HG03439 (cell line): ENCODE results near the gene CCNG2.

Source experiments
- ATAC-seq: cut with Tn5 transposase; IDR thresholded peaks from one replicate; pipeline ENCODE4 v1.9.1; 2021; ENCODE audit warnings: mild to moderate bottlenecking, moderate library complexity; ENCODE audit not compliant: unreplicated experiment

CCNG2 gene

GRCh38 chr4:77175201-77175611, 18.2 kb downstream of the CCNG2 start:
- ATAC-seq, result no peak

DNA sequence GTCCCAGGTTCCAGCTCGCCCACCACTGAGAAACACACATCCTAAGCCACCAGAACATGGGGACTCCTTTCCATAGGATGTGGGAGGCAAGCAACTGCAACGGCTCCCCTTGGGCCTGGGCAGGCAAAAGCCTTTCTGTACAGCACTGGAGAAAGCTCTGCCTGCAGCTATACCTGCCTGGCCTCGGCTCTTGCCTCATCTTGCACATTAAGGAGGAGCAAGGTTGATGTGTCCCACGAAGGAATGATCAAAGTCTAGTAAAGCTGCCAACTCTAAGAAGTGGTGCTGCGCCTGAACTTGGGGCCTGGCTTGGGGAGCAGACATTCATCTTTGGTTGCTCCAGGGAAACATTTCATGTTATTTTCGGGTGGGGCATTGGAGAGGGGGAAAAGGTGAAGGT, 19.6 kb downstream of the CCNG2 start:
- ATAC-seq, result no peak

GRCh38 chr4:77177199-77177598, 20.2 kb downstream of the CCNG2 start:
- ATAC-seq, result no peak

GRCh38 chr4:77178560-77178959, 21.6 kb downstream of the CCNG2 start:
- no peak for ATAC-seq

DNA sequence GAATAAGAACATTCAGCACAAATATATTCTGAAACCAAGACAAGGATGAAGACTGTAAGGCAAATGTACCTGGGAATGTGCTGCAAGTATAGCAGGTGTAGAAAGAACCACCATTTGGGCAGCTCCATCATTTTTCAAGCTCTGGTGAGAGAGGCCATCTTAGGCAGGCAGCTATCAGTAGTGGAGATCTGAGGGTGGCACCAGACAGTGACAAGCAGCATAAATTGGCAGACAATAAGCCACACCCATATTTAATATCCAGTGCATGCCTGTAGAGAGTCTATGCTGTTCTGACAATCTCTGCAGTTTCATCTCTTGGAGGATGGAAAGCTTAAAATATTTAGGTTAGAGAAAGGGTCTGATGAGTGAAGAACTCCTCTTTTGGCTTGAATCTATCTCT, 22.5 kb downstream of the CCNG2 start:
- ATAC-seq, result no peak

DNA sequence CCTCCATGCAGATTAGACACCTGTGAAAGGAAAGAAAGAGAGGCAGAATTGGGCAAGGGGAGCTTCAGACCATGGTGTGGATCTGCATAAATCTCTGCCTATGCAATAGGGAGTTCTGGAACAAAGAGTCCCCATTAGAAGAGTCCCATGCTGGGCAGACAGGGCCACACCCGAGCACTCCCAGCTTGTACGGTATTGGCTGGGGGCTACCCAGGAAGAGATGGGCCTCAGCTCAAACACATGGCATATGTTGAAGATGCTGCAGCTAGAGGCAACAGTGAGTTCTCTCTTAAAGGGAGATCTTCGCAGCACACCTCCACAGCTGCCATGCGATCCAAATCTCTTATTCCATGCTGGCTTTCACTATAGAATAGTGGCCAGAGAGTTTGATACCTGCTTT, 24.7 kb downstream of the CCNG2 start:
- ATAC-seq, result no peak

- ATAC-seq, result no peak
These were observed 26.9 kb downstream of the CCNG2 start for GRCh38 chr4:77183777-77184420.

DNA sequence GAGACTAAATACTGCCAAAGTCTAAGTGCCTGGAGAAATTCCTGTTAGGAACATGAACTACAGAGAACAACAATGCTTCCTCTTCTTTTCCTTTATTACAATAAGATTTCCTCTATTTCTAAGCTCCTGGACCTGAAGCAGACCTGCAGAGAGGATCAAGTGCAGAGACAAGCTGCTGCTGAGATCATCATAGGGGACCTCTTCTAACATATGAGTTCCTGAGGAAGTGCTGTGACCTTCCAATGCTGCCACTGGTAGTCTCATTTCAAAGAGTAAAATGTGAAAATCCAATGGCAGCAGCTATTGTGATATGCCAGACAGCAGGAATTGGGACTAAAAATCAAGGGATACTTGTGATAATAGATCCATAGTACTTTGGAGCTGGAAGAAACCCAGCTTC, 28.0 kb downstream of the CCNG2 start:
- ATAC-seq, result no peak

- ATAC-seq, result no peak
These were observed 28.7 kb downstream of the CCNG2 start for GRCh38 chr4:77185686-77186085.

DNA sequence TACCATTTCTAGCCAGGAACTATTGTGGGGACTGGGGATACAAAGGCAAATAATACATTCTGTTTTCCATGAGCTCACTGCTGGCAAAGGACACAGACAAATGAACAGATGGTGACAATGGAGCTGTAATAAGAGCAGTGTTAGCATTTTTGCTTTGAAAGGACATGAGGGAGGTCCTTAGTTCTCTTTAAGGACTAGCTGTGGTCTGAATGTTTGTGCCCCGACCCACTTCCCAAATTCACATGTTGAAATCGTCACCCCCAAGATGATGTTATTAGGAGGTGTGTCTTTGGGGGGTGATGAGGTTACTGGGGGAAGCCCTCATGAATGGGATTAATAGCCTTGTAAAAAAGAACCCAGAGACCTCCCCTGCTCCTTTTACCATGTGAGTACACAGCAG, 30.3 kb downstream of the CCNG2 start:
- no peak for ATAC-seq

DNA sequence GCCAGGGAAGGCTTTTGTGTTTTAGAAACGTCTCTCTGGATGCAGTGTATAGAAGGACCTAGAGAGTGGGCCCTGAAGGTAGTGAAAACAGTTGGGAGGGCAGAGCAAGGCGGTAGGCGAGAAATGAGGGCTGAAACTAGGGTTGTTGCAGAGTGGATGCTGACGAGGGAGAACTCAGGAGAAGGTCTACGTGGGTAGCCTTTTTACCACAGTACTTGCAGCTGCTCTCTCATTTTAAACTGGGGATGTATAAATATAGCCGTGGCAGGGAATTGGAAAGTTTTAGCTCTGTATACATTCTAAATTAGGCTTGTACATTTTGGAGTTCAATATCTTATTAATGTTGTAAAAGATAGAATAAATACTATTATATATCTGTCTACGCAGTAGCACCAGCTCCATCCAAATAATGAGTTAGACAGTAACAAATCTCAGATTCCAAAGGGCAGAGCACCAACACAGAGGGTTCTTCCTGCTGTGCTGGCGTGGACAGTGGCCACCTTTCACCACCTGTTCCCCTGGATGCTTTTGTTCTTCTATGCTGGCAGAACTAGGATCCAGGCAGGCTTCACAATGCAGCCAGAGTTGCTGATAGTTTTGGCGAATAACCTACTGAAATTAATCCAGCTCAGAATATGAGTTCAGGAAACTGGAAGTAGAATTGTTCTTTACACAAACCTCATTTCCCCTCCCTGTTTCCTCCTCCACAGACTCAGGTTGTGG, 31.7 kb downstream of the CCNG2 start:
- ATAC-seq, result no peak

DNA sequence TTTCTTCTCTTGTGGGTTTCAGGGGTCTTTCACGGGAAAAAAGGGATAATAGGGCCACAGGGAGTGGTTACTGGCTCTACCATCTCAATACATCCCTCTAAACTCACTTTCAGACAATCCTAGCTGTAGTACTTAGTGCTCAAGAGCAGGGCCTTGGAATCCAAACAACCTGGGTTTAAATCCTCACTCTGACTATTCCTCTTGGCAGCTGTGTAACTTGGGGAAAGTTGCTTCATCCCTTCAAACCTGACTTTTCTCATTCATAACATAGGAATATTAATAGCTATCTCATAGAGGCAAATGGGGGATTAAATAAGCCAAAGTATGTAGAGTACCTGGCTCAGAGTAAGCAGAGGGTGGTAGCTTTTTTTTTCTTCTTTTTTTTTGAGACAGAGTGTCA, 32.4 kb downstream of the CCNG2 start:
- no peak for ATAC-seq

- no peak for ATAC-seq
These were observed 33.0 kb downstream of the CCNG2 start for GRCh38 chr4:77190053-77190452.

DNA sequence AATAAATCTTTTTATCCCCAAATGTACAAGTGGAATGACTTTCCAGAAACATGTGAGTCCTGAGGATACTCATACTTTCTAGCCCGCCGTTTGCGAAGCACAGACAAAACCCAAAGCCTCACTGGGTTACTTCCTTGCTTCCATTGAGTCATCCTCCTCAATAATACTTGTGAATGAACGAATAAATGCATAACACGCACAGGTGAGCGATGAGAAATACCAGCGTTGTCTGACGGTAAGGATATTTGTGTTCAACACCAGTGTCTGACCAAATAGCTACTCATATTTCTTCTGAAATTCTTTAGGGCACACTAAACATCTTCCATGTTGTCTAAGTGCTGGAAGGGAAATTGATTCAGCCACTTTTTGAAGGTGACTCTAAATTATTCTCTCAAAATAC, 36.0 kb downstream of the CCNG2 start:
- ATAC-seq, result no peak

GRCh38 chr4:77193511-77194102, 36.6 kb downstream of the CCNG2 start:
- ATAC-seq, result peak; percentile 93

- no peak for ATAC-seq
These were observed 37.4 kb downstream of the CCNG2 start for GRCh38 chr4:77194366-77194765.

GRCh38 chr4:77194989-77195388, 38.0 kb downstream of the CCNG2 start:
- no peak for ATAC-seq

DNA sequence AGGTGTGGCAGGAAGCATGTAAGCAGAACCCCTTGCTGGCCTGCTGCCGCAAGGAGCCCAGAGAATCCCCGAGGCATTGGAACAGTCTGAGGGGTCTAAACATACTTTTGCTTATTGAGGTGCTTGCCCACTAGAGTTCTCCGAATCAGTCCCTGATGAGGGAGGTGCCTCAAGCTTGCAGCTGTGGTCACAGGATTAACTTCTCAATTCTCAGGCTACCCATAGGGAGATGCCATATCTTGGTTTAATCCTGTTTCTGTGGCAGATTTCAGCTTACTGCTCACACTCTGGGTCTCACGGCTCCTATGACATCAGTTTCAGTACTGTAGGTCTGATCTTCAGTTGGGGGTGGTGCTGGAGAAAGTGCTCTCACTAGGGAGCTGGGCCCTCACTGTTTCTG, 39.9 kb downstream of the CCNG2 start:
- no peak for ATAC-seq

GRCh38 chr4:77197361-77197760, 40.4 kb downstream of the CCNG2 start:
- ATAC-seq, result no peak

GRCh38 chr4:77197831-77198230, 40.8 kb downstream of the CCNG2 start:
- ATAC-seq, result no peak

GRCh38 chr4:77199276-77199675, 42.3 kb downstream of the CCNG2 start:
- ATAC-seq, result no peak

DNA sequence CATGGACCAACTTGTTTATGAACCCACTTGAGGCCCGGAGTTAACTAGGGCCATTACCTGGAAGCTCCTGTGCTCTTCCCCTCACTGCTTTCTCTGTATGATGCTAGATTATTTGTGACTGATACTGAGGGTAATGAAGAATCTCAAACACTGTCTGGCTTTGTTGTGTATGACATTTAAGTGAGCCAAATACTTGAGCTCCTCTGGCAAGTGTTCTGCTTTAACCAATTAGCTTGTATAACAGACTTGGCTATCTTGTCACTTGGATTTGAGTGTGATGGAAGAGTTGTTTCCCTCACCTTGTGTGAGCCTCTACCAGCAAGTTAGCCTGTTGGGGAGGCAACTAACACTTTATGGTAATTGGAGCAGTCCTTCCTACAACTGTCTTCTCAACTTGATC, 42.7 kb downstream of the CCNG2 start:
- no peak for ATAC-seq
